Middle frontal gyrus (tissue), 1 donor: ENCODE results near the gene ZNF574.

Experiments used
- DNase-seq: peaks from one replicate; pipeline ENCODE4 v3.0.0-alpha.2; 2015; ENCODE audit warnings: low spot score; ENCODE audit errors: extremely low spot score

ZNF574 gene

DNA sequence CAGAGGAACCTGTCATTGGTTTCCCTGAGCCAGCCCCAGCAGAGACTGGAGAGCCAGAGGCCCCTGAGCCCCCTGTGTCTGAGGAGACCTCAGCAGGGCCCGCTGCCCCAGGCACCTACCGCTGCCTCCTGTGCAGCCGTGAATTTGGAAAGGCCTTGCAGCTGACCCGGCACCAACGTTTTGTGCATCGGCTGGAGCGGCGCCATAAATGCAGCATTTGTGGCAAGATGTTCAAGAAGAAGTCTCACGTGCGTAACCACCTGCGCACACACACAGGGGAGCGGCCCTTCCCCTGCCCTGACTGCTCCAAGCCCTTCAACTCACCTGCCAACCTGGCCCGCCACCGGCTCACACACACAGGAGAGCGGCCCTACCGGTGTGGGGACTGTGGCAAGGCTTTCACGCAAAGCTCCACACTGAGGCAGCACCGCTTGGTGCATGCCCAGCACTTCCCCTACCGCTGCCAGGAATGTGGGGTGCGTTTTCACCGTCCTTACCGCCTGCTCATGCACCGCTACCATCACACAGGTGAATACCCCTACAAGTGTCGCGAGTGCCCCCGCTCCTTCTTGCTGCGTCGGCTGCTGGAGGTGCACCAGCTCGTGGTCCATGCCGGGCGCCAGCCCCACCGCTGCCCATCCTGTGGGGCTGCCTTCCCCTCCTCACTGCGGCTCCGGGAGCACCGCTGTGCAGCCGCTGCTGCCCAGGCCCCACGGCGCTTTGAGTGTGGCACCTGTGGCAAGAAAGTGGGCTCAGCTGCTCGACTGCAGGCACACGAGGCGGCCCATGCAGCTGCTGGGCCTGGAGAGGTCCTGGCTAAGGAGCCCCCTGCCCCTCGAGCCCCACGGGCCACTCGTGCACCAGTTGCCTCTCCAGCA lies 4.2 kb downstream of the ZNF574 start:
- DNase-seq: no peak

DNA sequence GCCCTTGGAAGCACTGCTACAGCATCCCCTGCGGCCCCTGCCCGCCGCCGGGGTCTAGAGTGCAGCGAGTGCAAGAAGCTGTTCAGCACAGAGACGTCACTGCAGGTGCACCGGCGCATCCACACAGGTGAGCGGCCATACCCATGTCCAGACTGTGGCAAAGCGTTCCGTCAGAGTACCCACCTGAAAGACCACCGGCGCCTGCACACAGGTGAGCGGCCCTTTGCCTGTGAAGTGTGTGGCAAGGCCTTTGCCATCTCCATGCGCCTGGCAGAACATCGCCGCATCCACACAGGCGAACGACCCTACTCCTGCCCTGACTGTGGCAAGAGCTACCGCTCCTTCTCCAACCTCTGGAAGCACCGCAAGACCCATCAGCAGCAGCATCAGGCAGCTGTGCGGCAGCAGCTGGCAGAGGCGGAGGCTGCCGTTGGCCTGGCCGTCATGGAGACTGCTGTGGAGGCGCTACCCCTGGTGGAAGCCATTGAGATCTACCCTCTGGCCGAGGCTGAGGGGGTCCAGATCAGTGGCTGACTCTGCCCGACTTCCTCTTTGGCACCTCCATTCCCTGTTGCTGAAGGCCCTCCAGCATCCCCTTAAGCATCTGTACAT lies 4.9 kb downstream of the ZNF574 start:
- DNase-seq: no peak

DNA sequence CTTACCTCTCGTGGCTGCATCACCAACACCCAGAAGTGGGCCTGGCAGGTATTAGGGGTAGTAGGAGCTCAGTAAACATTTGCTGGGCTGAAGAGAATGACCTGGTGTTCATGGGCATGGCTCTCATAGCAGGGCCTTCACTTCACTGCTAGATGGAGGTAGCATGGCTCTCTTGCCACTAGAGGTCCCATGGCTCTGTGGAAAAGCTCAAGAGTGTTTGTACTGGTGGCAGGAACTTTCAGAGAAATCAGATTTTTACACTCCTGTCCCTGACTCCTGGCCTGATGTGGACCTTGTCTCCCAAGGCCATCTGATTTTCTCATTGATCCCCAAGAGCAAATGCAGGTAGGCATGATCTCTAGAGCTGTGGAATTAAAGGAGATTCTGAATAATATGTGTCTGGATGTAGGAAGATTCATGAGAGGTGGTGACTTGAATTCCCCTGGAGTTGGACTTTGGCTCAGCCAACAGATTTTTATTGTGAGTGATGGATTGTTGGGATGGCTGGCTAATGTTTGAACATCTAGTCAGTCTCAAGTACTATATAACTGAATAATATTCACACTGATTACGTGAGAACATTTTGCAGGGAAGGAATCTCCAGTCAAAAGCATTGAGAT lies 5.7 kb downstream of the ZNF574 start:
- no peak for DNase-seq

DNA sequence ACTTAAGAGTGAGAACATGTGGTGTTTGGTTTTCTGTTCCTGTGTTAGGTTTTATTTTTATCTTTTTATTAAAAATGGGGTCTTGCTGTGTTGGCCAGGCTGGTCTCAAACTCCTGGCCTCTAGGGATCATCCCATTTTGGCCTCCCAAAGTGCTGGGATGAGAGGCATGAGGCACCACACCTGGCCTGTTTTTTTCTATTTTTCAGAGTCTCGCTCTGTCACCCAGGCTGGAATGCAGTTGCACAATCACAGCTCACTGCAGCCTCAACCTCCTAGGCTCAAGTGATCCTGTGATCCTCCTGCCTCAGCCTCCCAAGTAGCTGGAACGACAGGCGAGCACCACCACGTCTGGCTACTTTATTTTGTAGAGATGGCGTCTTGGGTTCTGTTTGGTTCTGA lies 7.6 kb downstream of the ZNF574 start:
- DNase-seq: no peak

DNA sequence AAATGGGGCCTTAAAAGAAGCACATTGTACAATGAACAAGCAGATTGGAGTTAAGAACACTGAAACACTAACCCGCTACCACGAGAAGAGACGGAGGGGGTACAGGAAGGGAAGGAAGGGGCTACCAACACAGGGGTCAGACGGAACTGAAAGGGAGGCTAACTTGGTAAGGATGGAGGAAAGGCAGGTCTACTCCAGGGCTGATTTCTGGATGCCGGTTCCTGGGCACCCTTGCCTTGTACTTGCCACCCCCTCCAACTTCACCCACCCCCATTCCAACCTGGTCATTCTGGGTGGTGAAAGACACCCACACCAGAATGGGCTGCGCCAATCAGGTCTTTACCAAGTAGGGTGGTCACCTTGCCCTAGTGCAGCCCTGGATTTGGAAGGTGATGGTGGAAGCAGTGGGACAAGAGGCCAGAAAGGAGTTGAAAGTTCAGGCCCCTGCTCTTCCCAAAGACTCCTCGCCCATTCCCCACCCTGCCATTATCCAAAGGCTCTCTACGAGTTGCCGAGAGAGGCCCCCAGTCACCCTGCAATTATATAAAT lies 10.3 kb downstream of the ZNF574 start:
- DNase-seq: no peak

DNA sequence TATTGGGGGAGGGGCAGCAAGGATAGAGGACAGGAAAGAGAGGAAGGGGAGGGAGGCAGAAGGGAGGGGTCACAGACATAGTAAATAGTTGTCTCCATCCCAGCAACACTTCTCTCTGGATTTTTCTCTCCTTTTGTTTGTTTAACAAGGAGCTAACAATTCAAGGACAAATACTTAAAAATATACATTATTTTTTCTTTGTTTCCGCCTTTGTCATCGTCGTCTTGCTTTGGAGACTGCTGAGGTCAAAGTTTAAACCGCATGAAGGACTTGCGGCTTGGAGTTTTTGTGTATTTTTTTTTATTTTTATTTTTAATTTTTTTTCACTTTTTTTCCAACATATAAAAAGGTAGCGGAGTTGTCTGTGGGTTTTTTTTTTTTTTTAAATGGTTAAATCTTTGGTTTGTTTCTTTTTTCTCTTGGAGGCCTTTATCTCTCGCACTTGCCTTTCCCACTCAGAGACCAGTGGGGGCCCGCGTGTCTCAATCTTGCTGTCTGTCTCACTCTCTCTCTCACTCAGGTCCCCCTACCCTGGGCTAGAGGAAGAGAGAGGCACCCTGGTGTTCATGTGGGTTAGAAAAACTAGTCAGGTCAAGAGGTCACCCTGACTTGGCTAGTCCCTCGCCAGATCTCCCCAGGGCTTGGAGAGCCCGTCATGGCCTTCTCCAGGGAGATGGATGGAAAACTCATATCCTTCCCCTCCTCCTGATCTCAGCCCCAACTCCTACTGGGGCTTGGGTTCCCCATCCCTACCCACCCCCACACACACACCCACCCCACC lies 11.0 kb downstream of the ZNF574 start:
- DNase-seq: no peak

DNA sequence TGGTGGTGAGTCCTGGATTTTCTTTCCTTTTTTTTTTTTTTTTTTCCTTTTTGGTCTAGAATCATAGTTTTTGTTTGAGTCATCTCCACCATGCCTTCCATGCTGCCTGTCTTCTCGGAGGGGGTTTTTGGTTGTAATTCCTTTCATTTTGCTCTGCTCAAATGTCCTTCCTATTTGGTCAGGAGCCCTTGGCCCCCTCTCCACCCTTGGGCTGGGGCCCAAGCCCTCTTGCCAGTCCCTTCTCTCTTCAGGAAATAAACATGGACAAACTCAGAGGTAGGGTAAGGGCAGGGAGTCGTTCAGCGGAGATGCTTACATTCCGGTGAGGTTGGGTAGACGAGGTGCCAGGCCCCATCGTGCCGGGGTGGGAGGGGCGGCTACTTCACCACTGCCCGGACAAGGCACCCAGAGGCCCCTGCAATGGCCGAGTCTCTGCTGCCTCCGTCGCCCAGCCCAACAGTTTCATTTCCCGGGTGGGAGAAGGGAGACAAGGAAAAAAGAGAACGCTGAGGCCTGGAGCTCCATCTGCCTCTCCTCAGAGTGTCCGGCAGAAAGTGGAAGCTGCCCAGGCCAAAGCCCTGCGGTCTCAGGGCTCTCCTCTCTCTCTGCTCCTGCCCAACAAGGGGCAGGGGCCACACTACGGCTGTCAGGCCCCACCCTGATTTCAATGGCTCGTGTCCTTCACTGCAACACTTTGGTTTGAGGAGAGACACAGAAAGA lies 12.7 kb downstream of the ZNF574 start:
- DNase-seq: no peak

DNA sequence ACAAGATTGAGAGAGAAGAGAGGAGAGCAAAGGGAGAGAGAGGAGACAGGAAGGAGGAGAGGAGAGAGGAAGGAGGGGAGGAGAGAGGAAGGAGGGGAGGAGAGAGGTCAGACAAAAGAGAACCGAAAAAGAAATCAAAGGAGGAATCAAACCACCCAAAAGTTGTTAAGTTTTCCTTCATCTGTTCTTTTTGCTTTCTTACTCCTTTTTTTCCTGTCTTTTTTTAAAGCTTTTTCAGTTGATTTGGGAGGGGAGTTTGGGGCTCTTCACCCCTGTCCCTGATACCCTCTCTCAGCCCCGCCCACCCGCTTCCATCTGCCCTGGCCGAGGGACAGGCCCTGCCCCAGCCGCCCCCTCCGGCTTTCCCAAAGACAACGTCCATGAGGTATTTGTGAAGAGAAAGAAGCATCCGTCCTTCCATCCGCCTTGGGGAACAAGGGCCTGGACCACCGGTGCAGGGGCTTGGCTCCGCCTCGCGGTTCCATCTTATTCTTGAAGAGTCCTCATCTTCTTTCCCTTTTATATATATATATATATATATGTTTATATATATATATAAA lies 13.3 kb downstream of the ZNF574 start:
- DNase-seq: no peak

DNA sequence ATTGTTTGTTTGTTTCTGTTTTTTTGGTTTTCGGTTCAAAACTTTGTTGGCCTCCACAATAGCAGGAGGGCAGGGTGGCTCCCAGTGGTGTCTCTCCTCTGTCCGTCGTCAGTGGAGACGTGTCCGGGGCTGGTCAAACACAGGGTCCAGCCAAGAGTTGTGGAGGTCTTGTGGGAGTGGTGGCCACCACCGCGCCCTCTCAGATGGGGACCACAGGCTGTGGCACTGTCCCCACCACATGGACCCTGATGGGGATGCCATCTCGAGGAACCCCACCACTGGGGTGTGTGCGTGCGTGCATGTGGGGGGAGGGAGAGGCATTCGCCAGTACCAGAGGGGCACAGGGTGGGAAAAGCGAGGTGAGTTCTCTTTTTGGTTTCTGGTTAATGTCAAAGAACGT lies 13.8 kb downstream of the ZNF574 start:
- no peak for DNase-seq

DNA sequence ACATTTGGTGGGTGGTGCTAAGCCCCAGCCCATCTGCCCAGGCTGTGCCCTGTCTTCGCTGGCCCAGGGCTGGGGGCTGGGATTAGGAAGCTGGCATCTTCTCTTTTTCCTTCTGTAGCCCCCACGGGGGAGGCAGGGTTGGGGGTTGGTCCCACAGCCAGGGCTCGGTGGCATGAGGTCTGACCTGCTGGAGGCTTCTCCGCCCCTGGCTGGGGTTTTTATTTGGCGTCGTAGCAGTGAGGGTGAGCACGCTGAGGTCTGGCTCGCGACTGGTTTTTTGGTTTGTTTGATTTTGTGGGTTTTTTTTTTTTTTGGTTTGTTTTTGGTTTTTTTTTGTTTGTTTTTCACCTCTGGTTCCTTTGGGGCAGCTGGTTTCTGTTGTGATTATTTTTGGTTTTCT lies 14.7 kb downstream of the ZNF574 start:
- DNase-seq: no peak

DNA sequence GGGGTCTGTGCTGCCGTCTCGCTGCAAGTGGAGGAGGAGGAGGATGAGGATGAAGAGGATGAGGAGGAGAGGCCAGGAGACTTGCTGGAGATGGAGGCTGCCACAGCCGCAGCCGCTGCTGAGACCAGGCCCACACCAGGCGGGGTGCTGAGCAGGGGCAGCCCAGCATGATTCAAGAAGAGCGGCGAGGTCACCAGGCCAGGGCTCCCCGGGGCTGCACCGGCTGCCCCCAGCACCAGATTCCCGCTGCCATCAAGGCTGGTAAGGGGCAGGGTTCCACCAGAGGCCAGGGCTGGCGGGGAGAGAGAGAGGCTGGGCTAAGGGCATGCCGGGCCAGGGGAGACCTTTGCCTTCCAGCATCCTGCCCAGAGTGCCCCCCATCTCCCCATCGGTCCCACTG lies 15.3 kb downstream of the ZNF574 start:
- no peak for DNase-seq

DNA sequence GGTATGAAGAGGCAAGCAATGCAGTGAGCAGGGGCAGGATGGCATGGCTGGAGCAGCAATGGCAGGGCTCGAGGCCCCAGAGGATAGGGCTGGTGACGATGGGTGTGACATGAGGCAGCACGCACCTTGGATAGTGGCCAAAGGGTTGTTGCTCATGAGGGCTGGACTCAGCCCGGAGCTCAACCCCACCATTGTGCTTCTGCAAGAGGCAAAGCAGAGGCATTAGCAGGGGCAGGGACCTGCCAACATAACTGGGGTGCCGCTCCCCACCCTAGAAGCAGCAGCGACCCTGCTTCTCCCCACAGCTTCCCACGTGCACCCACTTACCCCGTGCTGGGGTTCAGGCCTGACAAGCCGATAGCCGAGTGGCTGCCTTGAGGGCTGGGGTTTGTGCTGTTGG lies 15.8 kb downstream of the ZNF574 start:
- no peak for DNase-seq

DNA sequence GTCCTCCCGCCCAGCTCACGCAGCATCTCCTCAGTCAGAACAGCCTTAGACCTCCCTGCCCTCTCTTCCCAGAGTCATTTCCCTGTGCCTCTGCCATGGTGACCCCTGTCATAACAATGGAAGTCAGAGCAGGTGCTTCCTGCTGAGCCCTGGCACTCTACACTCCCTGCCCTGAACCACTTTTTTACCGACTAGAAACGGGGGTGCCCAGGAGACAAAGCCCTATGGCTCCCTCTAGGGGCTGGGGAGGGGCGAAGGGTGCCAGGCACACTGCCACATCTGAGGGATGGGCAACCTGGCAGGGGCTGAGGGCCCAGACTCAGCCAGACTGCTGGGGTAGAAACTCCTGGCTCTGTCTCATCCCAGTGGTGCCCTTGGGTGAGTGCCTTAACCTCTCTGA lies 16.4 kb downstream of the ZNF574 start:
- DNase-seq: no peak

DNA sequence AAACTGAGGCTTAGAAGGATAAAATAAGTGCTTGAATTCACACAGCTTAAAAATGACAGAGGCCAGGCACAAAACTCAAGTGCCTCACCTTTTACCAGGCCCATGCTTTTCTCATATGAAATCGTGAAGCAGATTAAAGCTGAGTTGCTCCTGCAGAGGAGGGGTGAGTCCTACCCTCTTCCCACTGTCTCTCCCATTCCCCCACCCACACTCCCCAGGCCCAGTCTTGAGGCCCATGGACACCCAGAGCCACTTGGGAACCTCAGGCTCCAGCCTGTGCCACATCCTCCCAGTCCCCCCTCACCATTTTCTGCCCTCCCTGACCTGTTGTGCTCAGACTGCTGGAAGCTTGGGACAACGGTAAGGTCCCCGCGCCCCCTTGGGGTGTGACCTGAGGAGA lies 17.5 kb downstream of the ZNF574 start:
- no peak for DNase-seq

DNA sequence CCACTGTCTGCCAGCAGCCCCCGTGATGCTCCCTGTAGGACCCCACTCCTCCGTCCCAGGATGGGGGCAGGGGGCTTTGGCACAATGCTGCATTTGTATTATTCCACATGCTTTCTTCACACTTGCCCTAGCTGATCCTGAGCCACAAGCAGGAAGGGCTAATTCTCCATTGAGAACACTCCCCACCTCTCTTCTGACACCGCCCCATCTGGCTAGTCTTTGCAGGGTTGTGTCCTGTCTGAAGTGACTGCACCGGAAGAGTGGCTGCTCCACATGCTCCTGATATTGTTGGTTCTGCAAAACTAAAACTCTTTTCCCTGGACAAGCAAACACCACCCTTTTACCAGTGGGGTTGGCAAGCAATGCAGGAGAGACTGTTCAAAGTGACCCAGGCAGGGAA lies 18.0 kb downstream of the ZNF574 start:
- DNase-seq: no peak

DNA sequence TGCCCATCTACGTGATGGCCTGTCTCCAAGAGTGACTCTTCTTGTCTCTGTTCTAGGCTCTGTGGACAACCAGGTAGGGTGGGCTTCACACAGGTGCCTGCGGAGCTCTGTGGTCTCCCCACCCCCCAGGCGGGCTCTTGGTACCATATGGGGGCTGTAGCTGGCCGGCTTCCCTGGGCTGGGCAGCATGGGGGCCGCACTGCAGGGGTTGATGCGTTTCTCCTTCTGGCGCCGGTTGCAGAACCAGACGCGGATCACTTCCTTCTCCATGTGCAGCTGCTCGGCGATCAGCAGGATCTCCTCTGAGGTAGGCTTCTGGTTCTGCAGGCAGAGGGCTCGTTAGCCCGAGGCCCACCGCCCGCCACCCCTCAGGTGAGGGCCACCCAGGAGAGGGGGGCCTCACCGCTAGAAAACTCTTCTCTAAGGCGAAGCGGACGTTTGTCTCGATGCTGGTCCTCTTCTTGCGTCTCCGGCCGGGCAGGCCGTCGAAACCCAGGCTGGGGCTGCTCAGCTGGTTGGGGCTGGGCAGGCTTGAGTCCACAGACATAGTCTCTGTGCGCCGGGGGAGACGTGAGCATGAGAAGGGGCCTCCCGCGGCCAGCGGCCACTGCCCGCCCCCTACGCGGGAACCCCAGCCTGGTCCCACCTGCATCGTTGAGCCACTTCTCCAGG lies 19.3 kb downstream of the ZNF574 start:
- DNase-seq: no peak

DNA sequence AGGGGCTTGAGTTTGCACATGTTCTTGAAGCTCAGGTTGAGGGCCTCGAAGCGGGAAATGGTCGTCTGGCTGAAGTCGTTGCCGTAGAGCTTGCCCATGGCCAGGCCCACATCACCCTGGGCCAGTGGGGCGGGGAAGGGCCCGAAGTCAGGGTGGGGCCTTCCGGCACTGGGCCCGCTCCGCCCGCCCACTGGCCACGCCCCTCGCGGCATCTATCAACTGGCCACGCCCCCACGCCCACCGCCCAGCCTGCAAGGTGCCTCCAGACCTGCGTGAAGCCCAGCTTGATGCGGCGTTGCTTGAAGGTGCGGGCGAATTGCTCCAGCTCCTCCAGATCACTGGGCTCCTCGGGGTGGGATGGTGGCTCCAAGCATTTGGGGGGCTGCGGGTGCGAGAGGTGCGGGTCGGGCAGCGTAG lies 19.9 kb downstream of the ZNF574 start:
- DNase-seq: no peak

DNA sequence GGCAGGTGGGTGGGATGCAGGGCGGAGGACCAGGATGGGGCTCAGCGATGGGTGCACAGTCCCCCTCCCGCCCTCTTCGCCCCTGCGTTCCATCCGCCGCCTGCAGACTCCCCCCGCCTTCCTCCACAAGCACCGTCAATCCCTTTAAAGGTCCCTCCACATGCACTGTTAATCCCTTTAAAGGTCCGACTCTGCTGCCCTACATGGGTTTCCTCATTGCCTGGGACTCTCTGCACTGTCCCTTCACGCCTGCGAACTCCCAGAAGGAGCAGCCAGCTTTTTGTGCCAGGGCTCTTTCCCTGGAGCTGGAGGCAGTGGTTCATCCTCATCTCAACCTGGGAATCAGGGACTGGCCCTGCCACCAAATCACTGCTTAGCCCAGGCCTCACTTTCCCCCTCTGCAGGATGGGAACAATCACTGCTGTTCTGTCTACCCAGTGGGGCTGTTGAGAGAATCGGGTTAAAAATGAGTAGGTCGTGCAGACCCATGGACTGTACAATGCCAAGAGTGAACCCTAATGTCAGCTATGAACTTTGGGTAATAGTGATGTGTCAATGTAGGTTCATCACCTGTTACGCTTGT lies 20.4 kb downstream of the ZNF574 start:
- DNase-seq: no peak

DNA sequence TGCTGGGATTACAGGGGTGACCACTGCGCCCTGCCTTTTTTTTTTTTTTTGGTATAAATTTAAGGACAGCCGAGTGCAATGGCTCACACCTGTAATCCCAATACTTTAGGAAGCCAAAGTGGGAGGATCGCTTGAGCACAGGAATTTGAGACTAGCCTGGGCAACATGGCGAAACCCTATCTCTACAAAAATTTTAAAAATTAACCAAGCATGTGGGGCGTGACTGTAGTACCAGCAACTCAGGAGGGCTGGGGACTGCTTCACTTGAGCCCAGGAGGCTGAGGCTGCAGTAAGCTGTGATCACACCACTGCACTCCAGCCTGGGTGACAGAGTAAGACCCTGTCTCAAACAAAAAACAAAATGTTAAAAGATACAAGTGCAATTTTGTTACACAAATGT lies 21.5 kb downstream of the ZNF574 start:
- DNase-seq: no peak

DNA sequence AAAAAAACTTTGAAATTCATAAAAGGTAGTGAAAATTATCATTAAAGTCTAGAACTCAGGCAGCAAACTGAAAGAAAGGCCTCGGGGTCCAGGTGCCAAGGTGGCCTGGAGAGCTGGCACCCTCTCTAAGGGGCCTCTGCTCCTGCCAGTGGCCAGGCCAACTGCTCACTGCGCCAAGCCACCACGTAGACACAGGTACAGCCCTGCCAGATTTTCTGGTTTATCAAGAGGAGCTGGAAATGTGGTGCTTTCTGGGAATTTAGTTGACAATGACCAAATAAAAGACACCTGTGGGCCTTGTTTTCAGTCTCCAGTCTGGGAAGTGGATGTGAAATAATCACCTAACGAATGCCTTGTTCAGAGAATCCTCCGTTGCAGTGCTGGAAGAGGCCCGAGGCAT lies 22.8 kb downstream of the ZNF574 start:
- no peak for DNase-seq
